Panc1 (cell line): Measurements from ENCODE around the gene CSF1R. TPM values are rescaled to one million over a fixed set of nuclear protein-coding genes. Genes with fewer than 3 reads are reported as not detected.

ENCODE experiments used
- ATAC-seq: fragments of 200-7000 bp; cut with Tn5 transposase; 2 replicates; pipeline ENCODE4 v1.9.1; 2020; ENCODE audit warnings: mild to moderate bottlenecking, moderate library complexity
- BruUV-seq: library from RNA; stranded (reverse); fragments of 400-500 nt; replicated peaks from 2 replicates; lab custom pipeline; 2021; lab: Mats Ljungman, UMichigan
- CTCF ChIA-PET: fragments of 300-600 bp; sonication (Branson Sonifier 250); formaldehyde crosslinking; loops from one replicate; lab custom pipeline; 2022; ENCODE audit warnings: antibody characterized with exemption; lab: Charles Lee
- POLR2A ChIA-PET: fragments of 300-600 bp; sonication (Branson Sonifier 250); formaldehyde crosslinking; loops from one replicate; lab custom pipeline; 2022; ENCODE audit warnings: antibody characterized with exemption; lab: Charles Lee
- DNase-seq: peaks from one replicate; pipeline ENCODE4 v3.0.0-alpha.2; 2010; ENCODE audit warnings: low read depth, low spot score
- H3K27ac ChIP-seq: 2 replicates; pipeline ENCODE4 v1.5.1; 2011; ENCODE audit warnings: mild to moderate bottlenecking, low read length, inconsistent platforms
- H3K27me3 ChIP-seq: fragments of 200-500 bp; sonication (Bioruptor generic); 2 replicates; pipeline ENCODE4 v1.6.0; 2014; ENCODE audit warnings: low read length, inconsistent platforms; ENCODE audit not compliant: control insufficient read depth, insufficient read depth
- H3K36me3 ChIP-seq: fragments of 200-500 bp; sonication (Bioruptor generic); 2 replicates; pipeline ENCODE4 v1.5.1; 2014; ENCODE audit warnings: inconsistent platforms, mild to moderate bottlenecking, low read length, moderate library complexity; ENCODE audit not compliant: control insufficient read depth, insufficient read depth
- H3K4me1 ChIP-seq: 2 replicates; pipeline ENCODE4 v1.5.1; 2011; ENCODE audit warnings: inconsistent platforms, mild to moderate bottlenecking, low read length, moderate library complexity; ENCODE audit not compliant: control insufficient read depth, insufficient read depth
- H3K4me3 ChIP-seq, 2 experiments: 2 replicates each; pipeline ENCODE4 v1.5.1; 2011 to 2012; ENCODE audit warnings: low read depth in 2 of 2, low read length in 2 of 2, mild to moderate bottlenecking in 2 of 2, inconsistent platforms in 1 of 2, moderate library complexity in 1 of 2
- H3K9me3 ChIP-seq: fragments of 200-500 bp; sonication (Bioruptor generic); 2 replicates; pipeline ENCODE4 v1.5.1; 2014; ENCODE audit warnings: low read depth, mild to moderate bottlenecking, inconsistent platforms, low read length, moderate library complexity; ENCODE audit not compliant: control insufficient read depth, insufficient read depth
- POLR2AphosphoS5 ChIP-seq: IDR thresholded peaks from 2 replicates; pipeline ENCODE4 v1.6.1; 2012; ENCODE audit warnings: mild to moderate bottlenecking, low read depth, low read length, moderate library complexity
- SIN3A ChIP-seq: IDR thresholded peaks from 2 replicates; pipeline ENCODE4 v1.6.1; 2012; ENCODE audit warnings: low read depth, mild to moderate bottlenecking, low read length, moderate library complexity, borderline replicate concordance; ENCODE audit not compliant: insufficient read depth
- TCF7L2 ChIP-seq: IDR thresholded peaks from 2 replicates; pipeline ENCODE4 v1.6.1; 2011; ENCODE audit warnings: mild to moderate bottlenecking, low read depth, low read length, inconsistent platforms
- in situ Hi-C: cut with HindIII; loops from 2 replicates; pipeline ENCODE4 v1.10.0; 2016; ENCODE audit warnings: low sequenced_read_pairs, low pct_unique_long_range_greater_than_20kb
- intact Hi-C: fragments of 100-400 bp; cut with micrococcal nuclease; formaldehyde crosslinking; loops from one replicate; pipeline ENCODE4 v1.10.0; 2022; ENCODE audit not compliant: unreplicated experiment
- total RNA-seq: library from RNA; stranded (reverse); gene quantifications from one replicate; pipeline ENCODE4 v1.2.1, GENCODE V29; 2021; ENCODE audit not compliant: unreplicated experiment
- TF ChIP-seq, protein P1 (sequence below): fragments of 450-650 bp; IDR thresholded peaks from 2 replicates; pipeline ENCODE4 v1.5.1; 2017; ENCODE audit warnings: mild to moderate bottlenecking
- TF ChIP-seq, protein P2 (sequence below), 2 experiments: IDR thresholded peaks; 2 replicates each; pipeline ENCODE4 v1.6.1; 2011 to 2012; ENCODE audit warnings: low read depth in 2 of 2, control low read depth in 1 of 2, low read length in 1 of 2, mild to moderate bottlenecking in 1 of 2, moderate library complexity in 1 of 2; ENCODE audit not compliant: insufficient read depth in 1 of 2

The CSF1R gene
- total RNA-seq, 1 experiment from 2014 or later = 0.05 TPM

GRCh38 chr5:150070821-150071220 is 15.5 kb downstream of the CSF1R start:
- POLR2A ChIA-PET = no interaction called here
- DNase-seq (no peak), ATAC-seq (no peak)
- intact Hi-C loops (no loop called here), in situ Hi-C loops (no loop called here)
- H3K36me3 ChIP-seq = no peaks in the 10 kb centered on the region
- no TSS peak for BruUV-seq
- no peak overlapping the region for H3K27ac ChIP-seq
- H3K27me3 ChIP-seq = no peaks in the 10 kb centered on the region
- CTCF ChIA-PET = no interaction called here
- no peak overlapping the region for H3K4me3 ChIP-seq
- H3K4me1 ChIP-seq = no peaks in the 10 kb centered on the region
- TF ChIP-seq POLR2AphosphoS5 (no peak), SIN3A (no peak), TCF7L2 (no peak)
- TF ChIP-seq, protein P1, sequence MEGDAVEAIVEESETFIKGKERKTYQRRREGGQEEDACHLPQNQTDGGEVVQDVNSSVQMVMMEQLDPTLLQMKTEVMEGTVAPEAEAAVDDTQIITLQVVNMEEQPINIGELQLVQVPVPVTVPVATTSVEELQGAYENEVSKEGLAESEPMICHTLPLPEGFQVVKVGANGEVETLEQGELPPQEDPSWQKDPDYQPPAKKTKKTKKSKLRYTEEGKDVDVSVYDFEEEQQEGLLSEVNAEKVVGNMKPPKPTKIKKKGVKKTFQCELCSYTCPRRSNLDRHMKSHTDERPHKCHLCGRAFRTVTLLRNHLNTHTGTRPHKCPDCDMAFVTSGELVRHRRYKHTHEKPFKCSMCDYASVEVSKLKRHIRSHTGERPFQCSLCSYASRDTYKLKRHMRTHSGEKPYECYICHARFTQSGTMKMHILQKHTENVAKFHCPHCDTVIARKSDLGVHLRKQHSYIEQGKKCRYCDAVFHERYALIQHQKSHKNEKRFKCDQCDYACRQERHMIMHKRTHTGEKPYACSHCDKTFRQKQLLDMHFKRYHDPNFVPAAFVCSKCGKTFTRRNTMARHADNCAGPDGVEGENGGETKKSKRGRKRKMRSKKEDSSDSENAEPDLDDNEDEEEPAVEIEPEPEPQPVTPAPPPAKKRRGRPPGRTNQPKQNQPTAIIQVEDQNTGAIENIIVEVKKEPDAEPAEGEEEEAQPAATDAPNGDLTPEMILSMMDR = no peak
- TF ChIP-seq, protein P2, sequence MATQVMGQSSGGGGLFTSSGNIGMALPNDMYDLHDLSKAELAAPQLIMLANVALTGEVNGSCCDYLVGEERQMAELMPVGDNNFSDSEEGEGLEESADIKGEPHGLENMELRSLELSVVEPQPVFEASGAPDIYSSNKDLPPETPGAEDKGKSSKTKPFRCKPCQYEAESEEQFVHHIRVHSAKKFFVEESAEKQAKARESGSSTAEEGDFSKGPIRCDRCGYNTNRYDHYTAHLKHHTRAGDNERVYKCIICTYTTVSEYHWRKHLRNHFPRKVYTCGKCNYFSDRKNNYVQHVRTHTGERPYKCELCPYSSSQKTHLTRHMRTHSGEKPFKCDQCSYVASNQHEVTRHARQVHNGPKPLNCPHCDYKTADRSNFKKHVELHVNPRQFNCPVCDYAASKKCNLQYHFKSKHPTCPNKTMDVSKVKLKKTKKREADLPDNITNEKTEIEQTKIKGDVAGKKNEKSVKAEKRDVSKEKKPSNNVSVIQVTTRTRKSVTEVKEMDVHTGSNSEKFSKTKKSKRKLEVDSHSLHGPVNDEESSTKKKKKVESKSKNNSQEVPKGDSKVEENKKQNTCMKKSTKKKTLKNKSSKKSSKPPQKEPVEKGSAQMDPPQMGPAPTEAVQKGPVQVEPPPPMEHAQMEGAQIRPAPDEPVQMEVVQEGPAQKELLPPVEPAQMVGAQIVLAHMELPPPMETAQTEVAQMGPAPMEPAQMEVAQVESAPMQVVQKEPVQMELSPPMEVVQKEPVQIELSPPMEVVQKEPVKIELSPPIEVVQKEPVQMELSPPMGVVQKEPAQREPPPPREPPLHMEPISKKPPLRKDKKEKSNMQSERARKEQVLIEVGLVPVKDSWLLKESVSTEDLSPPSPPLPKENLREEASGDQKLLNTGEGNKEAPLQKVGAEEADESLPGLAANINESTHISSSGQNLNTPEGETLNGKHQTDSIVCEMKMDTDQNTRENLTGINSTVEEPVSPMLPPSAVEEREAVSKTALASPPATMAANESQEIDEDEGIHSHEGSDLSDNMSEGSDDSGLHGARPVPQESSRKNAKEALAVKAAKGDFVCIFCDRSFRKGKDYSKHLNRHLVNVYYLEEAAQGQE (IDR thresholded peaks at IDR 0.05; ENCODE audit: insufficient read depth in 1 of 2, low read depth in 2 of 2, low read length in 1 of 2) = no peak
- H3K9me3 ChIP-seq = no peaks in the 10 kb centered on the region

DNA sequence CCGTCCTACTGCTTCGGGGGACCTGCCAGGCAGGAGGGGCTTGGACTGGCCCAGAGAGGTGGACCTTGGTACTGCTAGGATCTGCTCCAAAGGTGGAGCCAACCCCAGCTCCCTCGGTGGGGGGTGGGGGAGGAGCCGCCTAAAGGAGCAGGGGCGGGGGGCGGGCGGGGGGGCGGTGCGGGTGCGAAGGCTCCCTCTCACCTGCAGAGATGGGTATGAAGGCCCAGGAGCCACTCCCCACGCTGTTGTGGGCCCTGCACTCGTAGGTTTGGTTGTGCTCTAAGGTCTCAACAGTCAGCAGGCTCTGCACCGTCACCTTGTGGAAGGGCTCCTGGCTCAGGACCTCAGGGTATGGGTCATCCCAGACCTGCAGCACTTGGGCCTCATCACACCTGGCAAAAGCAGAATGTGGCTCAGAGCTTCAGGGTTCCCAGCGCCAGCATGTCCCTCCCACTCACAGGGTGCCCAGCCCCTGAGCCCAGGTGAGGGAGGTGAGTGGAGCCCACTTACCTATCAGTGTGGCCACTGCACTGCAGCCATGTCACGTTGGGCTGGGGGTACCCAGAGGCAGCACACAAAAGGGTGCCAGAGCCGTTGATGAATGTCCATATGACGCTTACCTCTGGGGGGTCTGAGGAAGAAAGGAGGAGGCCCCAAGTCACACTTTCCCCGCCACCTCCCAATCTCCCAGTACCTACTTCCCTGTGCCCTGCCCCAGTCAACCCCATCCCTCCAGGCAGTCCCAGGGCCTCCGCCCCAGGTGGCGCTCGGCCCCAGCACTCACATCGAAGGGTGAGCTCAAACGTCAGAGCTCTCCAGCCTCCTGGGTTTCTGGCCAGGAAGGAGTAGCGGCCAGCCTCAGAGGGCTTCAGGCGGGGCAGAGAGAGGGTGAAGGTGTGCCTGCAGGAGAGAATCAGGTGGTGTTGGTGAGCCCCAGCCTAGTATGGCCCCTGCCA is 16.4 kb downstream of the CSF1R start:
- Histone ChIP-seq H3K9me3 (no peaks in the 10 kb centered on the region), H3K4me3 (no peak overlapping the region), H3K27me3 (no peaks in the 10 kb centered on the region), H3K36me3 (no peaks in the 10 kb centered on the region), H3K27ac (no peak overlapping the region), H3K4me1 (no peaks in the 10 kb centered on the region)
- TF ChIP-seq, protein P2 (IDR thresholded peaks at IDR 0.05; ENCODE audit: insufficient read depth in 1 of 2, low read depth in 2 of 2, low read length in 1 of 2) = no peak
- TF ChIP-seq POLR2AphosphoS5 = no peak
- TF ChIP-seq, protein P1 = no peak
- ChIA-PET CTCF (no interaction called here), POLR2A (interaction anchor here (0.6 kb wide), 1 partner anchor 510 kb away, joined by 4 read pairs; no protein-coding TSS in a partner anchor)
- no TSS peak for BruUV-seq
- intact Hi-C loops (no loop called here), in situ Hi-C loops (no loop called here)
- DNase-seq (no peak), ATAC-seq (no peak)
